ENCODE measurements around the gene PRKG1.

GRCh38 chr10:51389415-51390321 lies 315.4 kb downstream of the PRKG1 start:
- TF ChIP-seq POLR2AphosphoS5 (IDR thresholded peaks at IDR 0.05; ENCODE audit: low read depth, low read length) (no peak), SIN3A (IDR thresholded peaks at IDR 0.05; ENCODE audit: borderline replicate concordance, insufficient read depth, low read length) (no peak)
